ENCODE data around the gene C3orf22. TPM values are rescaled to one million over a fixed set of nuclear protein-coding genes. Genes with fewer than 3 reads are reported as not detected.
"Not testable (repeated sequence)": the region's sequence is repeated elsewhere in the genome, so short reads cannot be mapped to it uniquely, and the experiment has no call there.

C3orf22 gene
- polyA plus RNA-seq, 1 donor (not counting 4 experiments of a cell fraction or from before 2014, with no cell fraction given), result not detected

- no peak for FAIRE-seq
- dilution Hi-C loops (cut with MboI; ENCODE audit: extremely low pct_ligation_motif_present, low sequenced_read_pairs), result no loop called here
These were observed 22.6 kb downstream of the C3orf22 start for GRCh38 chr3:126536126-126536525.

GRCh38 chr3:126535636-126536035 lies 23.1 kb downstream of the C3orf22 start:
- DNase-seq (ENCODE audit: low read depth, low spot score) (no peak), FAIRE-seq (no peak)
- H3K36me3 ChIP-seq (ENCODE audit: control insufficient read depth in 2 of 2, extremely low read depth in 1 of 2, insufficient read depth in 2 of 2, low read length in 2 of 2), result no peaks in the 10 kb centered on the region
- H2AFZ ChIP-seq (ENCODE audit: control insufficient read depth, low read length), result no peak overlapping the region
- H3K9ac ChIP-seq (ENCODE audit: control insufficient read depth, extremely low read depth, insufficient read depth, low read length), result no peak overlapping the region
- peaks cover 21% of the 10 kb centered on the region for H3K27me3 ChIP-seq (ENCODE audit: control insufficient read depth, extremely low read depth, insufficient read depth, low read length)
- H4K20me1 ChIP-seq (ENCODE audit: control insufficient read depth, extremely low read depth, insufficient read depth, low read length), result no peaks in the 10 kb centered on the region
- H3K4me1 ChIP-seq (ENCODE audit: control insufficient read depth, extremely low read depth, insufficient read depth, low read length), result peaks cover 7% of the 10 kb centered on the region
- H3K79me2 ChIP-seq (ENCODE audit: control insufficient read depth, insufficient read depth, low read length), result no peaks in the 10 kb centered on the region
- H3K27ac ChIP-seq (ENCODE audit: control insufficient read depth, insufficient read depth, low read length), result no peak overlapping the region
- no peaks in the 10 kb centered on the region for H3K9me3 ChIP-seq (ENCODE audit: control insufficient read depth, low read depth, low read length)
- H3K4me3 ChIP-seq (ENCODE audit: control insufficient read depth in 2 of 3, extremely low read depth in 1 of 3, insufficient read depth in 2 of 3, low read depth in 1 of 3, low read length in 3 of 3), result no peak overlapping the region
- TF ChIP-seq, protein P1, sequence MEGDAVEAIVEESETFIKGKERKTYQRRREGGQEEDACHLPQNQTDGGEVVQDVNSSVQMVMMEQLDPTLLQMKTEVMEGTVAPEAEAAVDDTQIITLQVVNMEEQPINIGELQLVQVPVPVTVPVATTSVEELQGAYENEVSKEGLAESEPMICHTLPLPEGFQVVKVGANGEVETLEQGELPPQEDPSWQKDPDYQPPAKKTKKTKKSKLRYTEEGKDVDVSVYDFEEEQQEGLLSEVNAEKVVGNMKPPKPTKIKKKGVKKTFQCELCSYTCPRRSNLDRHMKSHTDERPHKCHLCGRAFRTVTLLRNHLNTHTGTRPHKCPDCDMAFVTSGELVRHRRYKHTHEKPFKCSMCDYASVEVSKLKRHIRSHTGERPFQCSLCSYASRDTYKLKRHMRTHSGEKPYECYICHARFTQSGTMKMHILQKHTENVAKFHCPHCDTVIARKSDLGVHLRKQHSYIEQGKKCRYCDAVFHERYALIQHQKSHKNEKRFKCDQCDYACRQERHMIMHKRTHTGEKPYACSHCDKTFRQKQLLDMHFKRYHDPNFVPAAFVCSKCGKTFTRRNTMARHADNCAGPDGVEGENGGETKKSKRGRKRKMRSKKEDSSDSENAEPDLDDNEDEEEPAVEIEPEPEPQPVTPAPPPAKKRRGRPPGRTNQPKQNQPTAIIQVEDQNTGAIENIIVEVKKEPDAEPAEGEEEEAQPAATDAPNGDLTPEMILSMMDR (optimal IDR thresholded peaks at IDR 0.05 in 1 of 3, IDR thresholded peaks at IDR 0.05 in 1 of 3, conservative IDR thresholded peaks at IDR 0.05 in 1 of 3; ENCODE audit: extremely low read depth in 1 of 3, insufficient read depth in 2 of 3, low read length in 3 of 3), result no peak
- TF ChIP-seq EZH2 (IDR thresholded peaks at IDR 0.05; ENCODE audit: low read length), result no peak
- dilution Hi-C loops (cut with MboI; ENCODE audit: extremely low pct_ligation_motif_present, low sequenced_read_pairs), result no loop called here
- H3K4me2 ChIP-seq (ENCODE audit: control insufficient read depth, extremely low read depth, insufficient read depth, low read depth, low read length), result no peak overlapping the region
- no peaks in the 10 kb centered on the region for H3K9me1 ChIP-seq (ENCODE audit: control insufficient read depth, extremely low read depth, insufficient read depth, low read length)

More at GRCh38 chr3:126536126-126536525, 22.6 kb downstream of the C3orf22 start:
- no peaks in the 10 kb centered on the region for H3K36me3 ChIP-seq (ENCODE audit: control insufficient read depth in 2 of 2, extremely low read depth in 1 of 2, insufficient read depth in 2 of 2, low read length in 2 of 2)
- no peak for TF ChIP-seq EZH2 (IDR thresholded peaks at IDR 0.05; ENCODE audit: low read length)
- TF ChIP-seq, protein P1 (optimal IDR thresholded peaks at IDR 0.05 in 1 of 3, IDR thresholded peaks at IDR 0.05 in 1 of 3, conservative IDR thresholded peaks at IDR 0.05 in 1 of 3; ENCODE audit: extremely low read depth in 1 of 3, insufficient read depth in 2 of 3, low read length in 3 of 3), result no peak
- H3K9me3 ChIP-seq (ENCODE audit: control insufficient read depth, low read depth, low read length), result no peaks in the 10 kb centered on the region
- no peaks in the 10 kb centered on the region for H4K20me1 ChIP-seq (ENCODE audit: control insufficient read depth, extremely low read depth, insufficient read depth, low read length)
- DNase-seq (ENCODE audit: low read depth, low spot score), result no peak
- peaks cover 25% of the 10 kb centered on the region for H3K27me3 ChIP-seq (ENCODE audit: control insufficient read depth, extremely low read depth, insufficient read depth, low read length)
- H3K4me3 ChIP-seq (ENCODE audit: control insufficient read depth in 2 of 3, extremely low read depth in 1 of 3, insufficient read depth in 2 of 3, low read depth in 1 of 3, low read length in 3 of 3), result no peak overlapping the region
- H3K4me1 ChIP-seq (ENCODE audit: control insufficient read depth, extremely low read depth, insufficient read depth, low read length), result peaks cover 11% of the 10 kb centered on the region
- H2AFZ ChIP-seq (ENCODE audit: control insufficient read depth, low read length), result no peak overlapping the region
- no peaks in the 10 kb centered on the region for H3K79me2 ChIP-seq (ENCODE audit: control insufficient read depth, insufficient read depth, low read length)
- H3K9me1 ChIP-seq (ENCODE audit: control insufficient read depth, extremely low read depth, insufficient read depth, low read length), result no peaks in the 10 kb centered on the region
- H3K4me2 ChIP-seq (ENCODE audit: control insufficient read depth, extremely low read depth, insufficient read depth, low read depth, low read length), result no peak overlapping the region
- H3K9ac ChIP-seq (ENCODE audit: control insufficient read depth, extremely low read depth, insufficient read depth, low read length), result no peak overlapping the region
- no peak overlapping the region for H3K27ac ChIP-seq (ENCODE audit: control insufficient read depth, insufficient read depth, low read length)

DNA sequence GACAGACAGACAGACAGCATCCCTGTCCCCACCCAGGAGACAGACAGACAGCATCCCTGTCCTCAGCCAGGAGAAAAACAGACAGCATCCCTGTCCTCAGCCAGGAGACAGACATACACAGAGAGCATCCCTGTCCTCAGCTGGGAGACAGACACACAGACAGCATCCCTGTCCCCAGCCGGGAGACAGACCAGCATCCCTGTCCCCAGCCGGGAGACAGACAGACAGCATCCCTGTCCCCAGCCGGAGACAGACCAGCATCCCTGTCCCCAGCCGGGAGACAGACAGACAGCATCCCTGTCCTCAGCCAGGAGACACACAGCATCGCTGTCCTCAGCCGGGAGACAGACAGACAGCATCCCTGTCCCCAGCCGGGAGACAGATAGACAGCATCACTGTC lies 24.0 kb downstream of the C3orf22 start:
- H3K27ac ChIP-seq (ENCODE audit: control insufficient read depth, insufficient read depth, low read length); FAIRE-seq; dilution Hi-C loops (cut with MboI; ENCODE audit: extremely low pct_ligation_motif_present, low sequenced_read_pairs): not testable (repeated sequence)

More for the DNA sequence above, 24.0 kb downstream of the C3orf22 start:
- H3K4me1 ChIP-seq (ENCODE audit: control insufficient read depth, extremely low read depth, insufficient read depth, low read length); H3K9me3 ChIP-seq (ENCODE audit: control insufficient read depth, low read depth, low read length); DNase-seq (ENCODE audit: low read depth, low spot score); H3K79me2 ChIP-seq (ENCODE audit: control insufficient read depth, insufficient read depth, low read length); H2AFZ ChIP-seq (ENCODE audit: control insufficient read depth, low read length); H4K20me1 ChIP-seq (ENCODE audit: control insufficient read depth, extremely low read depth, insufficient read depth, low read length); H3K9ac ChIP-seq (ENCODE audit: control insufficient read depth, extremely low read depth, insufficient read depth, low read length); H3K36me3 ChIP-seq (ENCODE audit: control insufficient read depth in 2 of 2, extremely low read depth in 1 of 2, insufficient read depth in 2 of 2, low read length in 2 of 2); H3K9me1 ChIP-seq (ENCODE audit: control insufficient read depth, extremely low read depth, insufficient read depth, low read length); H3K4me3 ChIP-seq (ENCODE audit: control insufficient read depth in 2 of 3, extremely low read depth in 1 of 3, insufficient read depth in 2 of 3, low read depth in 1 of 3, low read length in 3 of 3); H3K4me2 ChIP-seq (ENCODE audit: control insufficient read depth, extremely low read depth, insufficient read depth, low read depth, low read length): not testable (repeated sequence)
- peaks cover 18% of the 10 kb centered on the region for H3K27me3 ChIP-seq (ENCODE audit: control insufficient read depth, extremely low read depth, insufficient read depth, low read length)
